Subcutaneous adipose tissue (tissue), 4 donors: ENCODE measurements around the gene FAM180B. TPM values are rescaled to one million over a fixed set of nuclear protein-coding genes. Genes with fewer than 3 reads are reported as not detected.

Experiments used
- total RNA-seq, 4 donors: library from RNA; depleted of rRNA; stranded (reverse); fragments of >200 nt; gene quantifications; one replicate each; pipeline ENCODE4 v1.1.0, GENCODE V29; 2016
- TF ChIP-seq, protein P1 (sequence below): fragments of 450-650 bp; IDR thresholded peaks from one replicate; pipeline ENCODE4 v1.5.1; 2016; ENCODE audit warnings: low read depth, mild to moderate bottlenecking, control low read depth, antibody characterized with exemption, moderate library complexity

FAM180B gene
- total RNA-seq, 4 donors from 2014 or later, result 0.82 to 4.6 (median 1.7) TPM

DNA sequence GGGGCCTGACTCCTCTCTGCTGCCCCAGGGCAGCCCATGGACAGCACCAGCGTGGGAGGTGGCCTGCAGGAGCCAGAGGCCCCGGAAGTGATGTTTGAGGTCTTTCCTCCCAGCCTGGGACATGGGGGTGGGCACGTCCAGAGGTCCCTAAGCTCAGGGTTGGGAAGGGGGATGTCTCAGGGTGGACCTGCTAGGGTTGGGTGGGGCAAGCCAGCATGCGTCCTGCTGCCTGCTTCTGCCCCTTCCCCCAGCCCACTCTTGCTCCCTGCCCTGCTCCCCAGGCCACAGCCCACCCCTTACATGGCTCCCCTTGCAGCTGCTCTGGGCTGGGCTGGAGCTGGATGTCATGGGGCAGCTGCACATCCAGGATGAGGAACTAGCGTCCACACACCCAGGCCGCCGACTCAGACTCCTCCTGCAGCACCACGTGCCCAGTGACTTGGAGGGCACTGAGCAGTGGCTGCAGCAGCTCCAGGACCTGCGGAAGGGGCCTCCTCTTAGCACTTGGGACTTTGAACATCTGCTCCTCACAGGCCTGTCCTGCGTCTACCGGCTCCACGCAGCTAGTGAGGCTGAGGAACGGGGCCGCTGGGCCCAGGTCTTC lies 1.3 kb downstream of the FAM180B start:
- TF ChIP-seq, protein P1, sequence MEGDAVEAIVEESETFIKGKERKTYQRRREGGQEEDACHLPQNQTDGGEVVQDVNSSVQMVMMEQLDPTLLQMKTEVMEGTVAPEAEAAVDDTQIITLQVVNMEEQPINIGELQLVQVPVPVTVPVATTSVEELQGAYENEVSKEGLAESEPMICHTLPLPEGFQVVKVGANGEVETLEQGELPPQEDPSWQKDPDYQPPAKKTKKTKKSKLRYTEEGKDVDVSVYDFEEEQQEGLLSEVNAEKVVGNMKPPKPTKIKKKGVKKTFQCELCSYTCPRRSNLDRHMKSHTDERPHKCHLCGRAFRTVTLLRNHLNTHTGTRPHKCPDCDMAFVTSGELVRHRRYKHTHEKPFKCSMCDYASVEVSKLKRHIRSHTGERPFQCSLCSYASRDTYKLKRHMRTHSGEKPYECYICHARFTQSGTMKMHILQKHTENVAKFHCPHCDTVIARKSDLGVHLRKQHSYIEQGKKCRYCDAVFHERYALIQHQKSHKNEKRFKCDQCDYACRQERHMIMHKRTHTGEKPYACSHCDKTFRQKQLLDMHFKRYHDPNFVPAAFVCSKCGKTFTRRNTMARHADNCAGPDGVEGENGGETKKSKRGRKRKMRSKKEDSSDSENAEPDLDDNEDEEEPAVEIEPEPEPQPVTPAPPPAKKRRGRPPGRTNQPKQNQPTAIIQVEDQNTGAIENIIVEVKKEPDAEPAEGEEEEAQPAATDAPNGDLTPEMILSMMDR, result no peak

DNA sequence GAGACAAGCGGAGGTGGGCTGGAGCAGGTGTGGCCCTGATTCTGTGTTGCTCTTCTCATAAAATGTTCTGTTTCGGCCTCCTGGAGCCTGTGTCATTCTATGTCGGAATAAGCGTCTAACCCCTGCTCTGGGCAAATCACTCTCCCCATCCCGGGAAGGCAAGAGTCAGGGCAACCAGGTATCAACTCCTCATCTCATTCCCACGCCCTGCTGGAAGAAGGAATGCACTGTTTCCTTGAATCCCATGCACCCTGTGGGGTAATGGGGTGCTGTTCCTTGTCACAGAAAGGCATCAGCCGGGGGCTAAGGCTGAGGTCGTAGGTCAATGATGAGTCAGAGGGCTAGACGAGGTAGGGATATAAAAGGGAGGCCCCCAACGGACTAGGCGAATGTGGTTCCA lies 2.6 kb downstream of the FAM180B start:
- TF ChIP-seq, protein P1, result no peak

DNA sequence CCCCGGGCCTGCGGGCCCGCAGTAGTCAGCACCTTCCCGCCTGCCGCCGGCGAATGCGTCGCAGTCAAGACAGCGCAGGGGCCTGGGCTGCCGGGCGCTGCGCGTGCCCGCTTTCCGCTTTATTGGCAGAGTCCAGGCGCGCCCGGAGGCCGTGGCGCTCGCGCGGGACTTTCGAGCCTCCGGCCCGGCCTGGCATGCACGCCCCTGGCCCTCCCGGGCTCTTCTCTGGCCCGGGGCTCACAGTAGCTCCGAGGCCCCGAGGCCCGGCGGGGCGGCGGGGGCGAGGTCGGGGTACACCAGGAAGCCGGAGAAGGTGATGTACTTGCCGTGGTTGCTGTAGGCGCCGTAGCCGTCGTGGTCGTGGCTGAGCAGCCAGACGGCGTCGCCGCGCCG lies 3.1 kb downstream of the FAM180B start:
- TF ChIP-seq, protein P1, result no peak

DNA sequence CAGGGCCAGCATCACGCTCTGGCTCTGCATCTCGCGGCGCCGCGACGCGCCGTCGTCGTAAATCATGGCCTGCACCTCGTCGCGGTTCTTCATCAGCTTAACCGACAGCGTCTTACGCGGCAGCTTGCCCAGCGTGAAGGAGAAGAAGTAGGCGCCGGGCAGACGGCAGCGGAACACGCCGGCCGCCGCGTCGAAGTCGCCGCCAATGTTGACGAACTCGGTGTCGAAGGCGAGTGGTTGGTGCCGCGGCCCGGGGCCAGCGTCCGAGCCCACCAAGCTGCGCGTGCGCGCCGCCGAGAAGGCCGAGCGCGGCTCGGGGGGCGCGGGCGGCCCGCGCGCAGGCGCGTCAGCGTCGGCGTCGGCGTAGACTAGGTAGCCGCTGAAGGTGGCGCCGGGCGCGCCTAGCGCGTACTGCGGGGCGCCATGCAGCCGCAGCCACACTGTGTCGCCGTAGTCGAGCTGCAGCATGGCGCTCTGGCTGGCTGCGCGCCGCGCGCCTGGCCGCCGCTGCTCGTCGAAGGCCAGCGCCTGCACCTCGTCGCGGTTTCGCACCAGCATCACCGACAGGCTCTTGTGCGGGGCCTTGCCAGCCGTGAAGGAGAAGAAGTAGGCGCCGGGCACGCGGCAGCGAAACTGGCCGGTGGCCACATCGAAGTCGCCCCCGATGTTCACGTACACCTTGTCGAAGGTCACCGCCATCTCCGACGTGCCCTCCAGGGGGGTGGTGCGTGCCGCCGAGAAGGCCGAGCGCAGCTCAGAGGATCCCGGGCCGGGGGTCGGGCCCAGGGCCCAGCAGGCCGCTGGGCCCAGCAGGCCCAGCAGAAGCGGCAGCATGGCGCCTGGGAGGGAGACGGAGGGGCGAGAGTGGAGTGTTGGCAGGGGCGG lies 3.7 kb downstream of the FAM180B start:
- TF ChIP-seq, protein P1, result no peak

DNA sequence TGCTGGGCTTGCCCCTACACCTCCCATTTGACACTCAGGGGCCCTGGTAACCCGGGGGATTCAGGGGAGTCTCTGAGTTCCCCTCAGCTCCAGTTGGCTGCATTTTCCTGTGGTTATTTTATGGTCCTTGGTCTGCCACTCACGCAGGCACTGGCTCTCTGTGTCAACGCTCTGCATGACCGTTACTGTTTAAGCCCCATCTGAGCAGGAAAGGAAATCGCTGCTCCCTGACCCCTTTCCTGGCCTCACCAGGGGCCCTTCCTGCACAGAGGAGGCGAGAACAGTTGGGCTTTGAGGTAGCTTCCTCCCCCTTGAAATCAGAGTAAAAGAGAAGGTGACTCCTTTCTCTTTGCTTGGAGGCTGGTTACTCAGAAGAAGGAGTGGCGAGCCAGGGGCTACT lies 5.3 kb downstream of the FAM180B start:
- TF ChIP-seq, protein P1, result no peak

DNA sequence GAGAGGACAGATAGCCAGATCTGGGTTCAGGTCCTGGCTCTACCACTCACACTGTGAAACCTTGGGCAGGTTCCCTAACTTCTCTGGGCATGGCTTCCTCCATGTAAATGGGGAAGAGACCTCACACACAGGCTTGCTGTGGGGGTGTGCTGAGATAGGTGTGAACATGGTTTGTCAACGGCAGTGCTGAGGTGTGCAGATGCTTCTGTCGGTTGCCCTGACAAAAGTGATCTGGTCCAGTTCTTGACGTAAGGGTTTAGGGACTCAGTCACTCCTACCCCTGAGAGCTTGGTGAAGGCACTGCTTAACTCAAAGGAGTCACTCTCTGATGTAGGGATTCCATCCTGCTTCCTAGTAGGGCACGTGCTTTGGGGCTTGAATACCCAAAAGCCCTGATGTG lies 5.8 kb downstream of the FAM180B start:
- TF ChIP-seq, protein P1, result no peak

DNA sequence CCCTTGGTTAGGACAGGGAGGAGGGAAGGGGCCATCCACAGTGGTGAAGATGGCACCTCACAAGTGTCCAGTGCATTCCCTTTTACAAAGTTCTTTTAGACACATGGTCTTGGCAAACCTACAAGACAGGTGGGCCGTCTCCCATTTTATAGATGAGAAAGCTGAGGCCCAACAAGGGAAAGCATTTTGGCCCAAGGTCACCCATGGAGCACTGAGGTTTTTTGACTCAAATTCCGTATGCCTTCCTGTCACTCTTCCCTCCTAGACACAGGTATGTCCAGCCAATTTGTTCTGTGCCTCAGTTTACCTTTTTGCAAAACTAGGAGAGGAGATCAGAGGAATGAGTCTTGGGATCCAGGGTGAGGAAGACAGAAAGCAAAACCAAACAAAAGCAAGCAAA lies 6.5 kb downstream of the FAM180B start:
- TF ChIP-seq, protein P1, result no peak
